ENCODE results near the gene GAGE12J.

Gene GAGE12J

DNA sequence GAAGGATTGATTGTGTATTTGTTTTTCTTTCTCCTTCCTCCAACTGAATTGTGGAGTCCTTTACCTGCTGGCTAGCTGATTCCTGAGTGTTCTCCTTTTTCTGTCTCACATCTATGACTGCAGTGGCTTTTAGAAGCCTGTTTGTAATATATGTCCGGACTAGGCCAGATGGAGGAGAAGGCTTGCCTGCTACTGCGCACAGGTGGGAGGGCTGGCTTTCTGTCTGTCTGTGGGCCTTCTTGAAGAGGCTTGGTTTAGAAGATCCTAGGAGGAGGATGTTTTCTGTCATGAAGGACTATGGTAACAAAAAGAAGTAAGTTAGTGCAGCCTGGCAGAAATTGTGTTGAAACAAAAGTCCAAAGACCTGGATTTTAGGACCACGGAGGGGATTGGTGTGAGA, 43.8 kb upstream of the GAGE12J start:
- peak overlapping the region; percentile 71 for H3K27ac Mint-ChIP-seq
- H3K4me1 Mint-ChIP-seq: peaks cover 37% of the 10 kb centered on the region
- peaks cover 3% of the 10 kb centered on the region for H3K27me3 Mint-ChIP-seq (ENCODE audit: low read depth, poor library complexity)
- no peak for DNase-seq
- H3K4me3 Mint-ChIP-seq: no peak overlapping the region
- H3K9me3 Mint-ChIP-seq: peaks cover 64% of the 10 kb centered on the region
- H3K36me3 Mint-ChIP-seq (ENCODE audit: low read depth): peaks cover 24% of the 10 kb centered on the region
- TF ChIP-seq CTCF (IDR thresholded peaks at IDR 0.05): no peak

- TF ChIP-seq CTCF (IDR thresholded peaks at IDR 0.05): no peak
- H3K27ac Mint-ChIP-seq: peak overlapping the region; percentile 38
- peaks cover 17% of the 10 kb centered on the region for H3K4me1 Mint-ChIP-seq
- H3K36me3 Mint-ChIP-seq (ENCODE audit: low read depth): peaks cover 11% of the 10 kb centered on the region
- H3K27me3 Mint-ChIP-seq (ENCODE audit: low read depth, poor library complexity): no peaks in the 10 kb centered on the region
- DNase-seq: peak; percentile 12
- peak overlapping the region; percentile 6 for H3K4me3 Mint-ChIP-seq
- H3K9me3 Mint-ChIP-seq: peaks cover 48% of the 10 kb centered on the region
Observed at GRCh38 chrX:49282647-49283011, 39.2 kb upstream of the GAGE12J start.

DNA sequence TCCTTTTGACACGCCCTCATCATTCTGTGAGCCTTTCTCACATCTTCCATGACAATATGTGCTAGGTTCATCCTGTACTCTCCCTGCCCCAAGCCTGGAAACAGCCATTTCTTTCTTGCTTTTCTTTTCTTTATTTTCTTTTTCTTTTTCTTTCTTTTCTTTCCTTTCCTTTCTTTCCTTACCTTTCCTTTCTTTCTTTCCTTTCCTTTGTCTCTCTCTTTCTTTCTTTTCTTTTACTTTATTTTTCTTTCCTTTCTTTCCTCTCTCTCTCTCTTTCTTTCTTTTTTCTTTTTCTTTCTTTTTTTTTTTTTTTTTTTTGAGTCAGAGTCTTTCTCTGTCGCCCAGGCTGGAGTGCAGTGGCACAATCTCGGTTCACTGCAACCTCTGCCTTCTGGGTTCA, 37.6 kb upstream of the GAGE12J start:
- Mint-ChIP-seq H3K36me3 (ENCODE audit: low read depth) (peaks cover 11% of the 10 kb centered on the region), H3K27me3 (ENCODE audit: low read depth, poor library complexity) (no peaks in the 10 kb centered on the region), H3K4me1 (peaks cover 11% of the 10 kb centered on the region), H3K4me3 (no peak overlapping the region), H3K27ac (no peak overlapping the region), H3K9me3 (peaks cover 45% of the 10 kb centered on the region)
- DNase-seq: no peak
- no peak for TF ChIP-seq CTCF (IDR thresholded peaks at IDR 0.05)

- peaks cover 1% of the 10 kb centered on the region for H3K27me3 Mint-ChIP-seq (ENCODE audit: low read depth, poor library complexity)
- no peak overlapping the region for H3K27ac Mint-ChIP-seq
- no peak overlapping the region for H3K4me3 Mint-ChIP-seq
- no peak for DNase-seq
- H3K4me1 Mint-ChIP-seq: peaks cover 11% of the 10 kb centered on the region
- no peak for TF ChIP-seq CTCF (IDR thresholded peaks at IDR 0.05)
- H3K9me3 Mint-ChIP-seq: peaks cover 42% of the 10 kb centered on the region
- H3K36me3 Mint-ChIP-seq (ENCODE audit: low read depth): peaks cover 7% of the 10 kb centered on the region
Observed at GRCh38 chrX:49286136-49286535, 35.7 kb upstream of the GAGE12J start.

DNA sequence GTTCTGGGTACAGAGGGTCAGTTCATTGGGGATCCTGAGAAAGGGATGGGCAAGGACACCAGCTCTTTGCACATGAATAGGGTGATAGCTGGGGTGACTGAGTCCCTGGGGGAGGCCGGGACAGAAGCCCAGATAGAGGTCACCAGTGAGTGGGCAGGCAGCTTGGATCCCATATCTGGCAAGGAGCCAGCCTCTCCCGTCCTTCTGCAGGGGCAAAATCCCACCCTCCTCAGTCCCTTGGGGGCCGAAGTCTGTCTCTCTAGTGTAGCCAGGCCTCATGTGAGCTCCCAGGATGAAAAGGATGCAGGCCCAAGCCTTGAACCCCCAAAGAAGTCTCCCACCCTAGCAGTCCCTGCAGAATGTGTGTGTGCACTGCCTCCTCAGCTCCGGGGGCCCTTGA, 35.3 kb upstream of the GAGE12J start:
- Mint-ChIP-seq H3K4me3 (no peak overlapping the region), H3K27ac (no peak overlapping the region), H3K4me1 (peaks cover 12% of the 10 kb centered on the region), H3K9me3 (peaks cover 44% of the 10 kb centered on the region), H3K27me3 (ENCODE audit: low read depth, poor library complexity) (peaks cover 4% of the 10 kb centered on the region), H3K36me3 (ENCODE audit: low read depth) (peaks cover 6% of the 10 kb centered on the region)
- DNase-seq: no peak
- no peak for TF ChIP-seq CTCF (IDR thresholded peaks at IDR 0.05)

- Mint-ChIP-seq H3K9me3 (peaks cover 45% of the 10 kb centered on the region), H3K27ac (no peak overlapping the region), H3K4me3 (no peak overlapping the region), H3K4me1 (peaks cover 12% of the 10 kb centered on the region), H3K36me3 (ENCODE audit: low read depth) (peaks cover 3% of the 10 kb centered on the region), H3K27me3 (ENCODE audit: low read depth, poor library complexity) (peaks cover 7% of the 10 kb centered on the region)
- TF ChIP-seq CTCF (IDR thresholded peaks at IDR 0.05): no peak
- no peak for DNase-seq
Observed at GRCh38 chrX:49287665-49288064, 34.2 kb upstream of the GAGE12J start.

Data from nephron progenitor cell (in vitro differentiated cells).